Astrocyte (in vitro differentiated cells and primary cell): Measurements from ENCODE around the gene MECP2. TPM values are rescaled to one million over a fixed set of nuclear protein-coding genes. Genes with fewer than 3 reads are reported as not detected.
A peak's percentile ranks its signal among the peaks of the same experiment; 100 is the strongest.

ENCODE experiments used
- DNase-seq: peaks from one replicate; pipeline ENCODE4 v3.0.0-alpha.2; 2010; ENCODE audit warnings: low read depth
- FAIRE-seq: peaks from 2 replicates; lab custom pipeline; 2011; peaks lifted over from hg19 to GRCh38; lab: Jason Lieb, UNC
- H2AFZ ChIP-seq: 2 replicates; pipeline ENCODE4 v1.6.0; 2012; ENCODE audit warnings: low read depth, low read length, inconsistent platforms
- H3K27ac ChIP-seq: 2 replicates; pipeline ENCODE4 v1.5.1; 2011; ENCODE audit warnings: low read depth, low read length, inconsistent platforms
- H3K27me3 ChIP-seq: 2 replicates; pipeline ENCODE4 v1.6.0; 2011; ENCODE audit warnings: low read length, inconsistent platforms; ENCODE audit not compliant: insufficient read depth
- H3K36me3 ChIP-seq: 2 replicates; pipeline ENCODE4 v1.5.1; 2011; ENCODE audit warnings: low read length, inconsistent platforms; ENCODE audit not compliant: insufficient read depth
- H3K4me1 ChIP-seq: 2 replicates; pipeline ENCODE4 v1.5.1; 2011; ENCODE audit warnings: low read length, inconsistent platforms; ENCODE audit not compliant: insufficient read depth
- H3K4me2 ChIP-seq: 2 replicates; pipeline ENCODE4 v1.6.0; 2012; ENCODE audit warnings: low read length, inconsistent platforms
- H3K4me3 ChIP-seq: 2 replicates; pipeline ENCODE4 v1.5.1; 2011; ENCODE audit warnings: low read depth, mild to moderate bottlenecking, low read length, inconsistent platforms; ENCODE audit not compliant: insufficient read depth
- H3K79me2 ChIP-seq: 2 replicates; pipeline ENCODE4 v1.6.0; 2012; ENCODE audit warnings: mild to moderate bottlenecking, low read length, inconsistent platforms; ENCODE audit not compliant: insufficient read depth
- H3K9ac ChIP-seq: 2 replicates; pipeline ENCODE4 v1.6.0; 2012; ENCODE audit warnings: mild to moderate bottlenecking, low read length, inconsistent platforms
- H3K9me3 ChIP-seq: 2 replicates; pipeline ENCODE4 v1.5.1; 2012; ENCODE audit warnings: low read depth, mild to moderate bottlenecking, low read length, inconsistent platforms; ENCODE audit not compliant: insufficient read depth
- H4K20me1 ChIP-seq: 2 replicates; pipeline ENCODE4 v1.6.0; 2012; ENCODE audit warnings: low read length, inconsistent platforms; ENCODE audit not compliant: insufficient read depth
- H3K27ac Mint-ChIP-seq: one replicate; pipeline ENCODE4 v1.8.0; 2021; ENCODE audit warnings: mild to moderate bottlenecking, mixed read lengths; ENCODE audit not compliant: unreplicated experiment
- H3K27me3 Mint-ChIP-seq: one replicate; pipeline ENCODE4 v1.8.0; 2021; ENCODE audit warnings: low read depth, mixed read lengths; ENCODE audit not compliant: unreplicated experiment
- H3K36me3 Mint-ChIP-seq: one replicate; pipeline ENCODE4 v1.8.0; 2021; ENCODE audit warnings: low read depth, mixed read lengths; ENCODE audit not compliant: unreplicated experiment
- H3K4me1 Mint-ChIP-seq: one replicate; pipeline ENCODE4 v1.8.0; 2021; ENCODE audit warnings: low read depth, mixed read lengths; ENCODE audit not compliant: unreplicated experiment
- H3K4me3 Mint-ChIP-seq: one replicate; pipeline ENCODE4 v1.8.0; 2021; ENCODE audit warnings: mild to moderate bottlenecking, moderate library complexity, mixed read lengths; ENCODE audit not compliant: unreplicated experiment
- H3K9me3 Mint-ChIP-seq: one replicate; pipeline ENCODE4 v1.8.0; 2021; ENCODE audit warnings: mild to moderate bottlenecking, mixed read lengths; ENCODE audit not compliant: unreplicated experiment
- CTCF ChIP-seq: IDR thresholded peaks from 2 replicates; pipeline ENCODE4 v1.5.1; 2011; ENCODE audit warnings: low read depth, mild to moderate bottlenecking, inconsistent platforms, low read length, moderate library complexity; ENCODE audit not compliant: insufficient read depth
- EZH2 ChIP-seq: IDR thresholded peaks from 2 replicates; pipeline ENCODE4 v1.6.1; 2012; ENCODE audit warnings: mild to moderate bottlenecking, low read length, inconsistent platforms; ENCODE audit not compliant: insufficient read depth
- total RNA-seq: library from RNA; stranded (reverse); gene quantifications from 2 replicates; pipeline ENCODE4 v1.2.1, GENCODE V29; 2021

Gene MECP2
- total RNA-seq, 1 donor from 2014 or later, result 36.2 TPM

- H3K27ac Mint-ChIP-seq, result peak overlapping the region; percentile 7
- Histone ChIP-seq H4K20me1 (peaks cover 75% of the 10 kb centered on the region), H3K4me1 (peaks cover 8% of the 10 kb centered on the region), H3K27ac (no peak overlapping the region), H3K36me3 (no peaks in the 10 kb centered on the region), H3K9me3 (no peaks in the 10 kb centered on the region), H3K9ac (no peak overlapping the region), H3K4me3 (no peak overlapping the region), H3K4me2 (no peak overlapping the region), H2AFZ (no peak overlapping the region), H3K79me2 (peaks cover 88% of the 10 kb centered on the region), H3K27me3 (no peaks in the 10 kb centered on the region)
- H3K27me3 Mint-ChIP-seq, result no peaks in the 10 kb centered on the region
- DNase-seq, result no peak
- FAIRE-seq, result no peak
- TF ChIP-seq CTCF, result no peak
- no peak for TF ChIP-seq EZH2
- peaks cover 15% of the 10 kb centered on the region for H3K4me1 Mint-ChIP-seq
- no peak overlapping the region for H3K4me3 Mint-ChIP-seq
- H3K9me3 Mint-ChIP-seq, result no peaks in the 10 kb centered on the region
- peaks cover 2% of the 10 kb centered on the region for H3K36me3 Mint-ChIP-seq
Measured at GRCh38 chrX:154063234-154063633, 34.3 kb downstream of the MECP2 start.

- Histone ChIP-seq H3K79me2 (peaks cover 88% of the 10 kb centered on the region), H3K4me3 (no peak overlapping the region), H4K20me1 (peaks cover 78% of the 10 kb centered on the region), H3K4me2 (no peak overlapping the region), H2AFZ (no peak overlapping the region), H3K27me3 (no peaks in the 10 kb centered on the region), H3K9ac (no peak overlapping the region), H3K36me3 (no peaks in the 10 kb centered on the region), H3K4me1 (peaks cover 8% of the 10 kb centered on the region), H3K27ac (no peak overlapping the region), H3K9me3 (no peaks in the 10 kb centered on the region)
- no peak for DNase-seq
- no peaks in the 10 kb centered on the region for H3K9me3 Mint-ChIP-seq
- H3K4me1 Mint-ChIP-seq, result peaks cover 14% of the 10 kb centered on the region
- no peaks in the 10 kb centered on the region for H3K27me3 Mint-ChIP-seq
- H3K36me3 Mint-ChIP-seq, result peaks cover 4% of the 10 kb centered on the region
- no peak for FAIRE-seq
- H3K27ac Mint-ChIP-seq, result no peak overlapping the region
- TF ChIP-seq CTCF, result no peak
- TF ChIP-seq EZH2, result no peak
- H3K4me3 Mint-ChIP-seq, result no peak overlapping the region
Measured at GRCh38 chrX:154061801-154062200, 35.7 kb downstream of the MECP2 start.

DNA sequence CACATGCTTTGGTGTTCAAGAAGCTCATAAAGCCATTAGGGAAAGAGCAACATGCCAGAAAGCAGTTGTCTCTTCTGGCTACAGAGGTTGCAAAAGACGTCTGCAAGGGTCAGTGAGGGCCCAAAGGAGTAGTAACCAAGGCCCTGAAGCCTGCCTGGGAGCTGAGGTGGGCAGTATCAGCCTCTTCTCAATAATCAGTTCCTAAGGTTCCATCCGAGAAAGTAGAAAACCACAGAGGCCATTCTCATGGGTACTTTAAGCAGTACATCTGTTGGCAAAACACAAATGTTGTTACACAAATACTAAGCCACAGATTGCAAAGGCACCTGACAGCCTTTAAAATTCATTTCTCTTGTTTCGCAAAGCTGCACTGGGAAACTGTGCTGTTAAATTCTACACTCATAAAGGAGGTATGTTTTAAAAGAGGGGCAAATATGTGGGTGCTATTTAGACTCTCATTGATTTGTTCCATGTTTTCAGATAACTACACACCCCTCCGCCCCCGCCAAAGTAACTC, 37.7 kb downstream of the MECP2 start:
- H3K9me3 ChIP-seq, result no peaks in the 10 kb centered on the region
- peak; percentile 39 for FAIRE-seq
- H3K4me3 ChIP-seq, result no peak overlapping the region
- H4K20me1 ChIP-seq, result peaks cover 84% of the 10 kb centered on the region
- Mint-ChIP-seq H3K27ac (no peak overlapping the region), H3K4me3 (no peak overlapping the region), H3K4me1 (peaks cover 13% of the 10 kb centered on the region), H3K36me3 (peaks cover 4% of the 10 kb centered on the region), H3K27me3 (no peaks in the 10 kb centered on the region), H3K9me3 (no peaks in the 10 kb centered on the region)
- H3K4me1 ChIP-seq, result peaks cover 8% of the 10 kb centered on the region
- DNase-seq, result no peak
- no peak overlapping the region for H3K27ac ChIP-seq
- no peaks in the 10 kb centered on the region for H3K36me3 ChIP-seq
- TF ChIP-seq CTCF (no peak), EZH2 (no peak)
- no peaks in the 10 kb centered on the region for H3K27me3 ChIP-seq
- H3K4me2 ChIP-seq, result no peak overlapping the region
- no peak overlapping the region for H3K9ac ChIP-seq
- peaks cover 86% of the 10 kb centered on the region for H3K79me2 ChIP-seq
- H2AFZ ChIP-seq, result no peak overlapping the region
